ENCODE results near the gene C1QL4. TPM values are rescaled to one million over a fixed set of nuclear protein-coding genes. Genes with fewer than 3 reads are reported as not detected.

Gene C1QL4
- total RNA-seq, 1 experiment from 2014 or later = 0.41 TPM

DNA sequence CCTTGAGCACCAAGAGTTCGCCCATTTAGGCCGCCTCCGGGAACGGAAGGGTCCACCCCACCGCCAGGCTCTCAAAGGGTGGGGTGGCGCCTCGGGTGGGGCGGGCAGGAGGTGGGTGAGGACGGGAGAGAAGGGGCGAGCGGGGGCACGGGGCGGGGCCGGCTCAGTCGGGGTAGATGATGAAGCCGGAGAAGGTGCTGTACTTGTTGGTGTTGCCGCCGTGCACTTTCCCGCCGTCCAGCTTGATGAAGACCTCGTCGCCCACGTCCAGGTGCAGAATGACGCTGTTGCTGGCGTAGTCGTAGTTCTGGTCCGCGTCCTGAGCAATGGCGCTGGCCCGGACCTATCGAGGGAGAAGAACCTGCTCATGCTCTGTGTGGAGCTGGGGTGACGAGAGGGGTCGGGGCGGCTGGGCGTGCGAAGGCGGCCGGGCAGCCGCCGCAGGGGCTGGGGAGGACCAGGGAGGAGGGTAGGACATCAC, 4.1 kb downstream of the C1QL4 start:
- TF ChIP-seq EZH2 (IDR thresholded peaks at IDR 0.05; ENCODE audit: borderline replicate concordance, low read depth, low read length, poor library complexity, severe bottlenecking) = no peak
- TF ChIP-seq, protein P1, sequence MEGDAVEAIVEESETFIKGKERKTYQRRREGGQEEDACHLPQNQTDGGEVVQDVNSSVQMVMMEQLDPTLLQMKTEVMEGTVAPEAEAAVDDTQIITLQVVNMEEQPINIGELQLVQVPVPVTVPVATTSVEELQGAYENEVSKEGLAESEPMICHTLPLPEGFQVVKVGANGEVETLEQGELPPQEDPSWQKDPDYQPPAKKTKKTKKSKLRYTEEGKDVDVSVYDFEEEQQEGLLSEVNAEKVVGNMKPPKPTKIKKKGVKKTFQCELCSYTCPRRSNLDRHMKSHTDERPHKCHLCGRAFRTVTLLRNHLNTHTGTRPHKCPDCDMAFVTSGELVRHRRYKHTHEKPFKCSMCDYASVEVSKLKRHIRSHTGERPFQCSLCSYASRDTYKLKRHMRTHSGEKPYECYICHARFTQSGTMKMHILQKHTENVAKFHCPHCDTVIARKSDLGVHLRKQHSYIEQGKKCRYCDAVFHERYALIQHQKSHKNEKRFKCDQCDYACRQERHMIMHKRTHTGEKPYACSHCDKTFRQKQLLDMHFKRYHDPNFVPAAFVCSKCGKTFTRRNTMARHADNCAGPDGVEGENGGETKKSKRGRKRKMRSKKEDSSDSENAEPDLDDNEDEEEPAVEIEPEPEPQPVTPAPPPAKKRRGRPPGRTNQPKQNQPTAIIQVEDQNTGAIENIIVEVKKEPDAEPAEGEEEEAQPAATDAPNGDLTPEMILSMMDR (conservative IDR thresholded peaks at IDR 0.05; ENCODE audit: low read depth, low read length) = no peak
- no peaks in the 10 kb centered on the region for H3K27me3 ChIP-seq (replicated peaks; ENCODE audit: insufficient read depth, low read depth, low read length, poor library complexity)
- ChIA-PET CTCF (interaction anchor here (0.6 to 0.8 kb wide), 3 partner anchors 15 to 271 kb away, joined by 4 to 7 read pairs (median 5); no protein-coding TSS in a partner anchor), POLR2A (ENCODE audit: low non-redundant PET) (no interaction called here)
- peaks cover 26% of the 10 kb centered on the region for H3K36me3 ChIP-seq (ENCODE audit: insufficient read depth, low read length, poor library complexity, severe bottlenecking)
- no peaks in the 10 kb centered on the region for H3K9me3 ChIP-seq (ENCODE audit: low read depth, low read length, poor library complexity, severe bottlenecking)
- BruUV-seq (replicated peaks) = no TSS peak
- no peak for DNase-seq (ENCODE audit: low spot score)
- H3K4me1 ChIP-seq (ENCODE audit: insufficient read depth, low read length, poor library complexity, severe bottlenecking) = peaks cover 5% of the 10 kb centered on the region
- H3K27ac ChIP-seq (ENCODE audit: low read depth, low read length, poor library complexity, severe bottlenecking) = no peak overlapping the region
- no peak overlapping the region for H3K4me3 ChIP-seq (ENCODE audit: low read depth, low read length, poor library complexity, severe bottlenecking)
- intact Hi-C loops (cut with micrococcal nuclease; ENCODE audit: unreplicated experiment) = no loop called here

DNA sequence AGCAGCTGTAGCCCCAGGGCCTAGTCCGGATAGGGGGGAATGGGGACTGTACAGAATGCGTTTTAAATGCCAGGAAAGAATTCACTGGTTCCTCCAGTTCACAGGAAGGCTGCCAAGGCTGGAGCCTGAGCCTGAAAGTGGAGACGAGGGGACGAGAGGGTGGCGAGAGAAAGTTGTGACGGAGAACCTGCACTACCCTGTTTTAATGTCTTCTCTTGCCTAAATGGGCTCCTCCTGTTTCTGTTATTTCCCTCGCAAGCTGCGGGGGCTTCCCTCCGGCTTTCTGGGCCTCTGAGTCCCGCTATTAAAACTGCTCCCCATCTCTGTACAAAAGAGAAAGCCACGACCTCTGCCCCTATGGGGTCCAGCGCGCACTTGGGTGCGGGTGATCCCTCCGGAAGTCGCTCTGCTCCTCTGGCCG, 4.5 kb downstream of the C1QL4 start:
- intact Hi-C loops (cut with micrococcal nuclease; ENCODE audit: unreplicated experiment) = no loop called here
- Histone ChIP-seq H3K36me3 (ENCODE audit: insufficient read depth, low read length, poor library complexity, severe bottlenecking) (peaks cover 29% of the 10 kb centered on the region), H3K27me3 (replicated peaks; ENCODE audit: insufficient read depth, low read depth, low read length, poor library complexity) (no peaks in the 10 kb centered on the region), H3K9me3 (ENCODE audit: low read depth, low read length, poor library complexity, severe bottlenecking) (no peaks in the 10 kb centered on the region), H3K4me1 (ENCODE audit: insufficient read depth, low read length, poor library complexity, severe bottlenecking) (peaks cover 2% of the 10 kb centered on the region), H3K27ac (ENCODE audit: low read depth, low read length, poor library complexity, severe bottlenecking) (no peak overlapping the region), H3K4me3 (ENCODE audit: low read depth, low read length, poor library complexity, severe bottlenecking) (no peak overlapping the region)
- CTCF ChIA-PET = interaction anchor here (0.6 to 1.6 kb wide), 8 partner anchors 15 to 248 kb away, joined by 3 to 13 read pairs (median 7); no protein-coding TSS in a partner anchor
- BruUV-seq (replicated peaks) = no TSS peak
- POLR2A ChIA-PET (ENCODE audit: low non-redundant PET) = no interaction called here
- no peak for DNase-seq (ENCODE audit: low spot score)
- TF ChIP-seq EZH2 (IDR thresholded peaks at IDR 0.05; ENCODE audit: borderline replicate concordance, low read depth, low read length, poor library complexity, severe bottlenecking) = no peak
- TF ChIP-seq, protein P1 (conservative IDR thresholded peaks at IDR 0.05; ENCODE audit: low read depth, low read length) = no peak

DNA sequence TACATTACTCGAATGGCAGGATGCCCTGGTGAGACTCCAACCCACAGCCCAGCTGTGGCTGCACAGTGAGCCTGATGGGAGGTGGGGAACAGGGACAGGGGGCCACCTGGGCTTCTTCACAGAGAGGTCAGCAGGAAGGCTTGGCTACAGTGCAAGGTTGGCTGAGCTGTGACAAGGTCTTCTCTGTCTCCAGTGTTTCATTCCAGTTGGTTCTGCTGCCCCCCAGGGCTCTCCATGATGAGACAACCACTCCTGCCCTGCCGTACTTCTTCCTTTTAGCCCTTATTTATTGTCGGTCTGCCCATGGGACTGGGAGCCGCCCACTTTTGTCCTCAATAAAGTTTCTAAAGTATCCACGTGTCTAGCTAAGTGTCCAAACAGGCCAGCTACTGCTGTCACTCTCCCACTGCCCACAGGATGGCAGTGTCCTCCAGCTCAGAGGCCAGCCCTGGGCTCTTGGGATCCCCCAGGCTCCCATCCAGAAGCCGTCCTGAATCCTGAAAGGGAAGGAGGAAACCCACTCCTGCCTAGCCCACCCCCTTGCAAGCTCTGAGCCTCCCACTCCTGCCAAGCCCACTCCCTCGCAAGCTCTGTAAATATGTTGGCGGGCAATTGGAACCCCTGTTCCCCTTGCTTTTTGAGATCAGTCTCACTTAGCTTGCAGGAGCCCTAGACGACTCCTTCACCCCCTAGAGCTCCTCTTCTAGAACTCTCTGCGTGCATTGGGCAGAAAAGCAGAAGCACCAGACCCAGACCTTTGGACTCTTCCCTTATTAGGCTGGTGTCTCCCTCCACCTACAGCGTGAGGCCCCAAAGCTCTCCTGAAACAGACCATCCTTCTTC, 5.4 kb downstream of the C1QL4 start:
- TF ChIP-seq, protein P1 (conservative IDR thresholded peaks at IDR 0.05; ENCODE audit: low read depth, low read length) = peak; percentile 74
- no peak for TF ChIP-seq EZH2 (IDR thresholded peaks at IDR 0.05; ENCODE audit: borderline replicate concordance, low read depth, low read length, poor library complexity, severe bottlenecking)
- intact Hi-C loops (cut with micrococcal nuclease; ENCODE audit: unreplicated experiment) = no loop called here
- DNase-seq (ENCODE audit: low spot score) = peak; percentile 78
- ChIA-PET CTCF (interaction anchor here (0.6 to 1.6 kb wide), 11 partner anchors 9 to 249 kb away, joined by 3 to 13 read pairs (median 5); partner anchors contain the start of gene TROAP), POLR2A (ENCODE audit: low non-redundant PET) (interaction anchor here (0.6 kb wide), 1 partner anchor 9 kb away, joined by 7 read pairs; no protein-coding TSS in a partner anchor)
- Histone ChIP-seq H3K27me3 (replicated peaks; ENCODE audit: insufficient read depth, low read depth, low read length, poor library complexity) (no peaks in the 10 kb centered on the region), H3K9me3 (ENCODE audit: low read depth, low read length, poor library complexity, severe bottlenecking) (no peaks in the 10 kb centered on the region), H3K36me3 (ENCODE audit: insufficient read depth, low read length, poor library complexity, severe bottlenecking) (peaks cover 38% of the 10 kb centered on the region), H3K27ac (ENCODE audit: low read depth, low read length, poor library complexity, severe bottlenecking) (no peak overlapping the region), H3K4me1 (ENCODE audit: insufficient read depth, low read length, poor library complexity, severe bottlenecking) (no peaks in the 10 kb centered on the region), H3K4me3 (ENCODE audit: low read depth, low read length, poor library complexity, severe bottlenecking) (no peak overlapping the region)
- BruUV-seq (replicated peaks) = no TSS peak

Measured in A673 (cell line).